NCI-H460 (cell line): ENCODE measurements around the gene PIEZO1. TPM values are rescaled to one million over a fixed set of nuclear protein-coding genes. Genes with fewer than 3 reads are reported as not detected.
"Not testable (repeated sequence)": the region's sequence is repeated elsewhere in the genome, so short reads cannot be mapped to it uniquely, and the experiment has no call there.

Experiments used
- DNase-seq: peaks from one replicate; pipeline ENCODE4 v3.0.0-alpha.2; 2016; ENCODE audit warnings: low read depth; ENCODE audit errors: extremely low read depth
- total RNA-seq: library from RNA; depleted of rRNA; stranded (reverse); fragments of >200 nt; shearing (Covaris generic); gene quantifications from 2 replicates; pipeline ENCODE4 v1.2.3, GENCODE V29; 2014

Gene PIEZO1
- total RNA-seq, 1 experiment from 2014 or later = 81.4 TPM

DNA sequence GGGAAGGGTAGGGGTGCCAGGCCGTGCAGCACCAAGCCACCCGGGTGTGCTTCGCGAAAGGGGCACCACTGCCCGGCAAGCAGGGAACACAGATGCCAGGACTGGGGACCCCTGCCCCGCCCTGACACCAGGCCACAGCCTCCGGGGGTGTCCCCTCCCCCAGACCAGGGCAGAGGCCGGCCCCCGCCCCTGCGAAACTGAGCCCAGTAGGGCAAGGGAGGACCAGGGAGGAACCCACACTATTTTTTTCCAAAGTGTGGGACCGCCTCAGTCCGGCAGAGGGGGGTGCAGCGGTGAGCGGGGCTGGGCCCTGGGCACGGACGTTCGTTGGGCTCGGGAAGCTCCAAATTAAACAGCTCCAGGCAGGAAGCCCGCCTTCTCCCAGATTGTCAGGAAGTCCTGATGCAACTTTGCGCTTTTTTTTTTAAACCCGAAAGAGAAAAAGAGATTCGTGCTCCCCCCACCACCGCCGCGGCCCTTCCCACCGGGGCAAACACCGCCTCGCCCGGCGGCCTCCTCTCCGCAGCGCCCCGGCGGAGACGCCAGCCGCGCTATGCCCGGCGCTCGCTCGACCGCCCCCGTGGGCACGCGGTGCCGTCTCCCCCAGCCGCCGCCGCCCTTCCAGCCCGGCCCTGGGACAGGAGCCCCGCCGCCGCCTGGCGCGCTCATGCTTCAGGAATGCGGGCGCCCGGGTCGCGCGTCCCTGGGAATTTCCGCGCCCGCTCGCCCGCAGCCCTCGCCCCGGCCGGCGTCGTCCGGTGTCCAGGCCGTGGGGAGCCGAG is 755 bp downstream of the PIEZO1 start:
- DNase-seq = no peak

DNA sequence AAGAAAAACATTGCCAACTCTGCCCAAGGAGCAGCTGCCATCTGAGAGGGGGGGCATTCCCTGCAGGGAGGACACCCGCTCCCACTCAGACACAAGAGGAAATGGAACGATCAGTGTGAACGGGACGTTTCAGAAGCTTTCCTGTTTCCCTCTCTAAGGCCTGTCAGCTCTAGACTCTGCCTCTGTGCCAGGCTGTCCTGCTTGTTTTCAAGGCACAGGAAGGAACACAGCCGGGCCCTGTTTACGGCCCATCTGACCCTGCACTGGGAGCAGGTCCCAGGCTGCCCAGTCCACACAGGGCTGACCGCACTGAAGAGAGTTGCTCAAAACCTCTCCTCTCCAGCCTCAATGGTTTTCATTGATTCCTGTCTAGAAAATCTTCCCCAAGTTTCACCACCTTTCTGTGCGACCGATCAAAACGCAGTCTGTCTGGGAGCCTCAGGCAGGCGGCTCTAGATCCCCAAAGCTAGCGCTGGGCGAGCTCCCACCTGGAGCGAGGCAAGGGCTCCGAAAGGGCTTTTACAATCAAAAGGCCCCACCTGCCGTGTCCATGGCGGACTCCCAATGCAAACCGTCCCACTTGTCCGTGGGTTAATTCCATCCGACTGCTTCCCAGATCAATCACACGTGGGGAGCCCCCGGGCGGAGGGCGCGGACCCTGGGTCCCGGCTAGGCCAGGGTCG is 1.5 kb downstream of the PIEZO1 start:
- no peak for DNase-seq

DNA sequence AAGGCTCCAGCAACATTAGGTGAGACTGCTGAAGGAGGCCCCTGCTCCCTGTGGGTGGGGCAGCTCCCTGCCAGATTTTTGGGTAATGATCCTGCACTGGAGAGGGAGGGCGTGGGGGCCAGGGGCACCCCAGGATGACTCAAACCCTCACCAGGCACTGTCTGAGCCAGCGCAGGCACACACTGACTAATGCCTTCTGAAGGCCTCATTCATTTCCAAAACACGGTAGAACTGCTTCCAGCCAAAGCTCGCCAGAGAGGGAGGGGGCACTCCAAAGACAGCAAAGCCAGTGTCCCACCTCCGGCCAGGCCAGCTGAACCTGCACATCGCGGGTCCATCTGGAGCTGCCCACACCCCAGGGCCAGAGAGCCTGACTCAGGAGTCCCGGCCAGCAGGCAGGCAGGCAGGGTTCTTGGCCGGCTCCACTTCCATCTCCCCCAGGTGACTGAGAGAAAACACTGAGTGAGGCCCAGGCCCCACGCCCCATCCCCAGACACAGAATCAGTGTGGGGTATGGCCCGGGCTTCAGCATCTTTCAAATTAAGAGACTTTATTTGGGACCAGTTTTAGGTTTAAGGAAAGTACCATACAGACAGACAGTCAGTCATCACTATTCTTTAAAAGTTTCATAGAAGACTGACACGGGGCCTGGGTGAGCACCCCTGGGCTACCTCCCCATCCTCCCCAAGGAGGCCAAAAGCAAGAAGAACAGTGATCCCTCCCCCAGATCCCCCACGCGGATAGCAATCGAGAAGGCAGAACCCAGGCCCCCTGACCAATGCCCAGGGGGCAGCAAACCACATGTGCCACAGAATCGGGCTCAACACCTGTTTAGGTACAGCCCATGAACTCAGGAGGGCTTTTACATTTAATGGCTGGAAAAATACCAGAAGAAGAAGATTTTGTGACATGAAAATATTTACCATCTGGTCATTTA is 2.3 kb downstream of the PIEZO1 start:
- DNase-seq = no peak

DNA sequence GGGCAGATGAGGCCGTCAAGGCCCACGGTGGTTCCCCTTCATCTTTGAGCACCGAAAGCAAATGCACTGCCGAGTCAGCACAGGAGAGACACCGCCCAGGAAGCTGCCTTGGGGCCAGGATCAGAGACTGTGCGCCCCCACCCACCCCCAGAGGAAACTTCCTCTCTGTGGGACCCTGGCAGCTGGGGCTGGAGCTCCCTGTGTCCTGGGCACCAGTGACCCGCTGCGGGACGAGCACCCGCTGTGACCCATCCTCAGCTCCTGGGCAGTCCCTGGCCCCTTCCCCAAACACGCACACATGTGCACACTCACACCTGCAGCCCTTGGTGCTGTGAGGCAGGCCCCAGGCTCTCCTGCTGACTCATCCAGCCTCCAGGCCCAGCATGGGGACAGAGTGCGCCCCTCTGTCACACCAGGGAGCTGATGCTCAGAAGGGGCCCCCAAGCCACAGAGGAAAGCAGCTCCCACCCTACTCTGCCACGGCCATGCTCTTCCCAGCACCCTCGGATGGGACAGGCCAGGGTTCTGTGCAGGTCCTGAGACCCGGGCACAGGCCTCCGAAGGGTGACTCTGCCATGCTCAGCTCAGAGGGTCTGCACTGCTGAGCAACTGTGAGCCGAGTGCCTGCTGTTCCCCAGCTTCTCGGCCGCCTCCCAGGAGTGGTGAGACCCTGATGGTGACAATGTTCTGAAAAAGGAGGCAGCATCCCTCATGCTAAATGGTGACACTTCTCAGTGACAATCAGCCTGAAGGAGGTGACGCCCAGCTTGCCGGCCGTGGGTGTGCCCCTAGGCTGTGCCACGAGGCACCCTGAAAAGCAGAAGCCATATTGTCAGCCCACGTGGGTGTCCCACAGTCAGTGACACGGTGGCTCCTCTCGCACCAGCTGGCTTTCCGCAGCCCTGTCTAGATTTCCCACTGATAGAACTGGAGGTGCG is 3.6 kb downstream of the PIEZO1 start:
- no peak for DNase-seq

DNA sequence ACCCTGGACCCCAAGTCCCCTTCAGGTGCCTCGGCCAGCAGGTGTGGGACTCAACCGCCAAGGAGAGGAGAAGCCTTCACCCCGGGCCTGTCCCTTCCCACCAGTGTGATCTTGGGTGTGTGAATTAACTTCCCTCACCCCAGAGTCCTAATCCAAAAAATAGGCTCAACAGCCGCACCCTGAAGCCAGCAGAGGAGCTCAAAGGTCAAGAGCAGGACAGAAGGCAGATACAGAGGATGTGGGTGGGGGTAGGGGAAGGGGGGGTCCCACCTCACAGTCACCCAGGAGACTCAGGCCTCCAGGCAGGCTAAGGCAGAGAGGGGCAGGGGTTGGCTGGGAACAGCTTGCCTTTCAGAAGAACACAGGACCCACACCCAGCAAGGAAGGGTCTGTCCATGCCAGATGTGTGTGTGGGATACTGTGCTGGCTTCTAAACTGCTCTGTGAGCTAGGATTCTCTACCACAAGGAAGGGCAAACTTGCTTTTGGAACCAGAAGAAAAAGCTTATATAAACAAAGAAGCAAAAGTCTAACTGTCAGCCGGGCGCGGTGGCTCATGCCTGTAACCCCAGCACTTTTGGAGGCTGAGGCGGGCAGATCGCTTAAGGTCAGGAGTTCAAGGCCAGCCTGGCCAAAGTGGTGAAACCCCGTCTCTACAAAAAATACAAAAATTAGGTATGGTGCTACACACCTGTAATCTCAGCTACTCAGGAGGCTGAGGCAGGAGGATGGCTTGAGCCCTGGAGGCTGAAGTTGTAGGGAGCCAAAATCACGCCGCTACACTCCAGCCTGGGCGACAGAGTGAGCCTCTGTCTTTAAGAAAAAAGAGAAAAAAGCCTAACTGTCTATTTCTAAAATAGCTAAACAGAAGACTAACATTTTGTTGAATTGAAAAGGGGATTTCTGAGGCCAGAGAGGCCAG is 4.6 kb downstream of the PIEZO1 start:
- no peak for DNase-seq

DNA sequence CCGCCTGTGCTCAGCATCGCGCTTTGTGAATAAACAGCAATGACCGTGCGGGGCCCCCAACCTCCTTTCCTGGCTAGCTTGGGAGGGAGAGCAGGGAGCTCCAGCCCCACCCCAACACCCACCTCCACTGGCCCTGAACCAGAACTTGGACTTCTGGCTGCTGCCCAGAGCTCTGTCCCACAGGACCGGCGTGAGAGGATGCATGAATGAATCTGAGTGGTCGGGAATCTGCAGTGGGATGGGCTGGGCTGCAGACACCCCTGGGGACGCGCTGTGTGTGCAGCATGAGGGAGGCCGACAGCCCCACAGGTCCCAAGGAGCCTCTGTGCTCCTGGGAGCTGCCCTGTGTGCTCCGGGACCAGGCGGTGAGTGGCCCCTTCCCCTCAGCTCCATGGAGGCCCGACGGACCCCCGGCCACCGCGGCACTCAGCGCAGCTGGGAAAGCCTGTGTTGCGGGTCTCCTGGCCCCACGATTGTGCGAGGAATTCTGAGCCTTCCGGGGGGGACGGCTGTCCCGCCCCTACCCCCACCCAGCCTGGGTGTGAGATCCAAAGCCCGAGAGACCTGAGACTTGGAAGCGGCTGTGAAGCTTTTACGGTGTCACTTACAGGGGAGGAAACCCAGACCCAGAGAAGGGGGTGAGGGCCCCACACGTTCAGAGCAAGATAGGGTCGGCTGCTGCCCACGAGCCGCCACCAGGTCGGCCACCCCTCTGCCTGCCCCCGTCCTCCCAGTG is 5.4 kb downstream of the PIEZO1 start:
- no peak for DNase-seq

DNA sequence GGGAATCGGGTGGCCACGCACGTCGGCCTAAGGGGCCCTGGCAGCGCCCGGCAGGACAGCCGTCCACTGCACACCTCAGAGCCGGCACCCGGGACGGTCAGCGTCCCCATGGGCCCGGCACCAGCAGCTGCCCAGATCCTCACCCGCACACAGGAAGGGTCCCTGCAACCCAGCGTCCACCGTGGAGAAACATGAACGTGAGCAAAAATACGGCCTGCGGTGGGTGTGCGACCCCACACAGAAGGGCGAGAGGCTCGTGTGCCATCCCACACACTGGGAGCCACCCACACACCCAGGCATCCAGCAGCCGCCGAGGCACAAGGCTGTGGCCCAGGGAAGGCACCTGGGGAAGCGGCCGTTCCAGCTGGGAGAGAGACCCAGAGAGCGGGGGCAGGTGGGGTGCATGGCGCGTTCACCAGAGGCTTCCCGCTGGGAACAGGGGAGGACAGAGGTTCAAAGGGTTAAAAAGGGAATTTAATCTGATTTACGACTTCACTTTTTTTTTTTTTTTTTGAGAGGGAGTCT is 6.4 kb downstream of the PIEZO1 start:
- no peak for DNase-seq

DNA sequence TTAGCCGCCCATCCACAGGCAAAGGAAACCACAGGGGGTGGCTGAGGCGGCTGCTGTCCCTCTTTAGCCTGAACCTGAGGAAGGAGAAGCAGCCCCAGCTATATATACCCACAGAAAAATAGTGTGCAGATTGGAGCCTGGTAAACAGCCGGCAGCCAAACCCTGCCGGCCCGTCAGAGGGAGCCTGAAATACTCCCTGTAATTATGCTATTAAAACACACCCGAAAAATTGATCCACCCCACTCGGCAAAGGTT is 6.8 kb downstream of the PIEZO1 start:
- no peak for DNase-seq

DNA sequence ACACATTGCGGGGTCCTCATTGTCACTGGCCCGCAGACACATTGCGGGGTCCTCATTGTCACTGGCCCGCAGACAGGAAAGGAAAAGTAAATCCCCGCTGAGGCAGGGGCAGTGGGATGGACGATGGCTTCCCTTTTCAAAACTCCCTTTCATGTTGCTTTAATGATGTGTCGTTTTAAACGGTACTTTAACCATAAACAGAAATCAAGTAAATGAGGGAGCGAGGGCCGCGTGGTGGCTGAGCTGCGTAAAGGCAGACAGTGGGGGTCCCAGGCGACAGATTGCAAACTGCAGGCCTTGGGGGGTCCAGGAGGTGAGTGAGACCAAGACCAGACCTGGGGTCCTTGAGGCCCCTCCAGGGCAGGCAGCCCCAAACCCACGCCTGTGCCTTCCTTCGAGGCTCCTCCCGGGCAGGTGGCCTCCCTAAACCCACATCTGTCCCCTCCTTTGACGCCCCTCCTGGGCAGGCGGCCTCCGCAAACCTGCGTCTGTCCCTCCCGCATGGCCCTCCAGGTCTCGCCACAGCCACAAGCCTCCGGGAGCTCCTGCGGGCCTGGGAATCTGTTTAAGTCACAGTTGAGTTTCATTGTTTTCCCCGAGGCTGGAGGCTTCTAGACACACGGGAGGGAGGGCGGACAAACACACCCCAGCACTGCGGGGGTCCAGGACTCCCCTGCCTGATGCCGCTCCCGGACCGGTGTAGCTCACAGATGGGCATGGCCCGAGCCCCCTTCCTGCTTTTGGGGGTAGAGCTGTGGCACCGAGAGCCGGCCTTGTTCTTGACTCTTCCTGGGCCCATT is 7.3 kb downstream of the PIEZO1 start:
- DNase-seq = no peak

DNA sequence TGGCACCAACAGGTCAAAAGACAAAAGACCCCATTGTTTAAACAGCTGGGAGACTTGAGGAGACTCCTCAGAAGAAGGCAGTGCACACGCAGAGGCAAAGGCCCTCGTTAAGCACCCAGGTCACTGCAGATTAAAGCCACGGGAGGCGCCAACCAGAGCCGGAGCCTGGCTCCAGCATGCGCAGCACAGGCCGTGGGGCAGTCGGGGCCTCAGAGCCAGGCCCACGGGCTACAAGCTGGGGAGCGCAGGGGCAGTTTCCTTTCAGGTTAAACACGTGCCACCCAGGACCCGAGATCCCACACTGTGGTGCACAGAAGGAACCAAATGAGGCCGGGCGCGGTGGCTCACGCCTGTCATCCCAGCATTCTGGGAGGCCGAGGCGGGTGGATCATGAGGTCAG is 9.2 kb downstream of the PIEZO1 start:
- no peak for DNase-seq

DNA sequence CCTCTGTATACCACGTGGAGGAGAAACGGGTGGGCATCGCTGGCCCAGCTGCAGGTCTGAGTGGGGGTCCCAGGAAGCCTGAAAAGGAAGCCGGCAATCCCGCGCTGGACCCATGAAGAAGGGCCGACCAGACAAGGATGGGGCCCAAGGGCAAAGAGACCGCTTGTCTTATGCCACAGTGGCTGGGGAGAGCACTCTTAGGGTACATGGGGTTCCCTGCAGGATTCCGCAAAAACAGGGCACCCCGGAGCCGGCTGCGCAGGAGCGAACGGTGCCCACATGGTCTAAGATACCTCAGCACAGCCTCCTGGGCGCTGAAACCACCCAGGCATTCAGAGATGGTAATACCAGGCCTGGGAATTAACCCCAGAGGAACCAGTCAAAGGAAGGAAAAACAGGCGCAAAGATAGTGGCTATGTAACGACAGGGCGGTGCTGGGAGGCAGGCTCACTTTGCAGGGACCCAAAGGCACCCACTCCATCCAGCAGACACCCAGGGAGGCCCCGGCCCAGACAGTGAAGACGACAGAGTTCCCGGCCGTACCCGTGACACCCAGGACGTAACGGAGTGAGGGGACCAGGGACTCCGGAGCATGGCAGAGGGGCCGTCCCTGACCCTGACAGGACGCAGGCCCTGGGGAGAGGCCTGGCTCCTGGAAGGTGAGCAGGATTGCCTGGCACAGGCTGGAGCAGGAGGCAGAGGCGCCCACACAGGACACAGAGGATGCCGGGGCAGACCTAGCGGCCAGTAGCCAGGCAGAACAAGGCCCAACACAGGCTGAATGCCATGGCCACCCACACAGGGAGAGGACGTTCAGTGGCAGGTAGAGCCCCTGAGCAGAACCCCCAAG is 10.3 kb downstream of the PIEZO1 start:
- DNase-seq = no peak

DNA sequence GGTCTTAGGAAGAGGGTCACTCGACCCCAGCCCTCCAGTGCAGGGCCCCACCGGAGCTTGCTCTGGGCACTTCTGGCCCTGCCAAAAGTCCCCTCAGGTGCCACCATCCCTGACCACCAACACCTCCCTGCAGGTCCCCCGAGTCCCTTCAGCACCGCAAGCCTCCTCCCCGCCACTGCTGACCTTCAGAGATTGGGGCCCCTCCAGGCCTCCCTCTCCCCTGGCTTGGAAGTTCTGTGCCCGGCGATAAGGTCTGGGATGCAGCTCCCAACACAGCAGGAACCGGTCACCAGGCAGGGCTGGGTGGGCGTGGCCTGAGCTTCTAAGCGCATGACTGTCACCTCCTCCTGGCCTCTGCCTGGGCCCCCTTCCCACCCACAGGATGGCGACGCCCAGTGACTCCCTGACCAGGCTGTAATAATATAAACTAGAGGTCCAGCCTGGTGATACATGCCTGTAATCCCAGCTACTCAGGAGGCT is 11.2 kb downstream of the PIEZO1 start:
- DNase-seq = no peak

DNA sequence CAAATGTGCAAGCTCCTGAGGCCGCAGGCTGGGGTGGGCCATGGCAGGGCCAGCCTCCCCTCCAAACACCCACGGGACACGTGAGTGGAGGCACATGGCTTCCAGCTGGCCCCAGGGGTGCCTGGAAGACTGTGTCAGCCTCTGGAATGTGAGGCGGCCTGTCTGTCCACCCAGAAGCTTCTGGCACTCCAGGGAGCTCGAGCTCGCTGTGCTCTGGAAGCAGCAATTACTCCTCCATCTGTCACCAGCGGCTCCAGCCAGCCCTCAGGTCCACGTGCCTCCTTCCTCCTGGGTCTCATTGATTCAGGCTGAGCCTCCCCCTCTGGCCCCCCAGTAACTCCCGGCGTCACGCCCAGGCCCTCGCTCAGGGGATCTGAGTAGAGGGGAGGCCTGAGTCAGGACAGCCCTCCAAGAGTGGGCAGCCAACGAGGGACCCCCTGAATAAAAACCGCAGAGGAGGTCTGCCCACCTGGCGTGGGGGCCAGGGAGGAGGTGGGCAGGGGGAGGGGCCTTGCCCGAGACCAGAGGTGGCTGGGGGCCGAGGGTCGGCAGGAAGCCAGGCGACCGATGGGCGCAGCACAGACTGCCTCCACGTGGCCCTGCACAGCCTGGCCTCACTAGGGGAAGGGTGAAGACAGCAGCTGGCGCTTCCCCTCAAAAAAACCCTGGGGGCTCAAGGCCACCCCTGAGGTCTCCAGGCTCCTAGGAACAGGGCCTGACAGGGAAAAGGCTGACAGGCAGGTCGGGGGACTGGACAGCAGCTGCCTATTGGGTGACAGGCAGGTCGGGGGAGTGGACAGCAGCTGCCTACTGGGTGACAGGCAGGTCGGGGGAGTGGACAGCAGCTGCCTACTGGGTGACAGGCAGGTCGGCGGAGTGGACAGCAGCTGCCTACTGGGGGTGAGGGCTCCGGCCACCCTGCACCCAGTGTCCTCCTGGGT is 11.9 kb downstream of the PIEZO1 start:
- DNase-seq = no peak

DNA sequence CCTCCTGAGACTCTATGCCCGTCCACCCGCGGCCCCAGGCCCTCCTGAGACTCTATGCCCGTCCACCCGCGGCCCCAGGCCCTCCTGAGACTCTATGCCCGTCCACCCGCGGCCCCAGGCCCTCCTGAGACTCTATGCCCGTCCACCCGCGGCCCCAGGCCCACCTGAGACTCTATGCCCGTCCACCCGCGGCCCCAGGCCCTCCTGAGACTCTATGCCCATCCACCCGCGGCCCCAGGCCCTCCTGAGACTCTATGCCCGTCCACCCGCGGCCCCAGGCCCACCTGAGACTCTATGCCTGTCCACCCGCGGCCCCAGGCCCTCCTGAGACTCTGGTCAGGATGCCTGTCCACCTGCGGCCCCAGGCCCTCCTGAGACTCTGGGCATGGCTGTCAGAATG is 13.2 kb downstream of the PIEZO1 start:
- DNase-seq = not testable (repeated sequence)

DNA sequence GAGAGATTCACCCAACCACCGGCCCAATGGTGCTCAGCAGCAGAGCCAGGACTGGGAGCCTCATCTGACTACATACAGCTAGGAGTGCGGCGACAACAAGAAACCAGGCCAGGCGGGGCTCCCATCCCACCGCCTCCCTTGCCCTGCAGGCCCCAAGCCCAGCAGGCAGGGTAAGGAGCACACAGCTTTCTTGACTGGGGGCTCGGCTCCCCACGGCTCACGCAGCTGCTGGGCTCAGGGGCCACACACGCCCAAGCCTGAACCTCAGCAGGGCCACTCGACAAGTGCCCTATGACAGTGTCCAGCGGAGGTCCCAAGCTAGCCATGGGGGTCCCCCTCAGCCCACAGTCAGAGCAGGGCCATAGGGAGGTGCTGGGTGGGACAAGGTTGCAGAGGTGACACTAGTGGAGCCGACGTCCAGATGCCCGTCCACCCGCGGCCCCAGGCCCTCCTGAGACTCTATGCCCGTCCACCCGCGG is 13.7 kb downstream of the PIEZO1 start:
- no peak for DNase-seq
